Measurements from ENCODE around the gene COG3.

DNA sequence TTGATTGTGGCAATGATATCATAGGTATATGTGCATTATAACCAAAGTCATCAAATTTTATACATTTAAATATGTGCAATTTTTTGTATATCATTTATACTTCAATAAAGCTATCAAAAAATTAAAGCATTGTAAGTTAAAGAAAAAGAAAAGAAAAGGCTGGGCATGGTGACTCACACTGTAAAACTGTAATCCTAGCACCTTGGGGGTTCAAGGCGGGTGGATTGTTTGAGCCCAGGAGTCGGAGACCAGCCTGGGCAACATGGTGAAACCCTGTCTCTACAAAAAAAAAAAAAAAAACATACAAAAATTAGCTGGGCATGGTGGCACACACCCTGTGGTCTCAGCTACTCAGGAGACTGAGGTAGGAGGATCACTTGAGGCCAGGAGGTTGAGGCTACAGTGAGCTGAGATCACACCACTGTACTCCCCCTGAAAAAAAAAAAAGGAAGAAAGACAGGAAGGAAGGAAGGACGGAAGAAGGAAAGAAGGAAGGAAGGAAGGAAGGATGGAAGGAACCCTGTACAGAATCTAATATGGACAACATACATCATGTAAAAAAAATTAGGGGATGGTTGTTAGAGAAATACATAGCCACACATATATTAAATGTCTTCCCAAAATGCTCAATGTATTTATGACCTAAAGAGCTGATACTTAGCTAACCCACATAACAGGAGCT, 24.8 kb upstream of the COG3 start:
- TF ChIP-seq, protein P1, sequence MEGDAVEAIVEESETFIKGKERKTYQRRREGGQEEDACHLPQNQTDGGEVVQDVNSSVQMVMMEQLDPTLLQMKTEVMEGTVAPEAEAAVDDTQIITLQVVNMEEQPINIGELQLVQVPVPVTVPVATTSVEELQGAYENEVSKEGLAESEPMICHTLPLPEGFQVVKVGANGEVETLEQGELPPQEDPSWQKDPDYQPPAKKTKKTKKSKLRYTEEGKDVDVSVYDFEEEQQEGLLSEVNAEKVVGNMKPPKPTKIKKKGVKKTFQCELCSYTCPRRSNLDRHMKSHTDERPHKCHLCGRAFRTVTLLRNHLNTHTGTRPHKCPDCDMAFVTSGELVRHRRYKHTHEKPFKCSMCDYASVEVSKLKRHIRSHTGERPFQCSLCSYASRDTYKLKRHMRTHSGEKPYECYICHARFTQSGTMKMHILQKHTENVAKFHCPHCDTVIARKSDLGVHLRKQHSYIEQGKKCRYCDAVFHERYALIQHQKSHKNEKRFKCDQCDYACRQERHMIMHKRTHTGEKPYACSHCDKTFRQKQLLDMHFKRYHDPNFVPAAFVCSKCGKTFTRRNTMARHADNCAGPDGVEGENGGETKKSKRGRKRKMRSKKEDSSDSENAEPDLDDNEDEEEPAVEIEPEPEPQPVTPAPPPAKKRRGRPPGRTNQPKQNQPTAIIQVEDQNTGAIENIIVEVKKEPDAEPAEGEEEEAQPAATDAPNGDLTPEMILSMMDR (IDR thresholded peaks at IDR 0.05 in 4 of 5, conservative IDR thresholded peaks at IDR 0.05 in 1 of 5) = no peak
- no peak for TF ChIP-seq POLR2A (IDR thresholded peaks at IDR 0.05)

Measured in gastrocnemius medialis (tissue), 4 donors.